SJCRH30 (cell line): ENCODE results near the gene PRPF8. TPM values are rescaled to one million over a fixed set of nuclear protein-coding genes. Genes with fewer than 3 reads are reported as not detected.
A peak's percentile ranks its signal among the peaks of the same experiment; 100 is the strongest.
"Not testable (repeated sequence)": the region's sequence is repeated elsewhere in the genome, so short reads cannot be mapped to it uniquely, and the experiment has no call there.

ENCODE experiments used
- DNase-seq, 2 experiments: peaks; one replicate each; pipeline ENCODE4 v3.0.0-alpha.2; 2015 to 2020
- H3K27ac ChIP-seq: fragments of 250-450 bp; sonication (Bioruptor Pico); 2 replicates; pipeline ENCODE4 v1.5.1; 2020; ENCODE audit warnings: mild to moderate bottlenecking, moderate library complexity
- H3K27me3 ChIP-seq: fragments of 250-450 bp; sonication (Bioruptor Pico); 2 replicates; pipeline ENCODE4 v1.5.1; 2020; ENCODE audit warnings: mild to moderate bottlenecking, moderate library complexity
- H3K36me3 ChIP-seq: fragments of 250-450 bp; sonication (Bioruptor Pico); 2 replicates; pipeline ENCODE4 v1.5.1; 2020; ENCODE audit warnings: mild to moderate bottlenecking, moderate library complexity
- H3K4me1 ChIP-seq: fragments of 250-450 bp; sonication (Bioruptor Pico); 2 replicates; pipeline ENCODE4 v1.5.1; 2020; ENCODE audit warnings: mild to moderate bottlenecking, moderate library complexity
- H3K4me3 ChIP-seq: fragments of 250-450 bp; sonication (Bioruptor Pico); 2 replicates; pipeline ENCODE4 v1.5.1; 2020; ENCODE audit warnings: mild to moderate bottlenecking, moderate library complexity
- H3K9me3 ChIP-seq: fragments of 250-450 bp; sonication (Bioruptor Pico); replicated peaks from 2 replicates; pipeline ENCODE4 v1.5.1; 2020; ENCODE audit warnings: mild to moderate bottlenecking, moderate library complexity
- total RNA-seq: library from RNA; depleted of rRNA; stranded (reverse); fragments of >200 nt; shearing (Covaris generic); gene quantifications from 2 replicates; pipeline ENCODE4 v1.2.3, GENCODE V29; 2014

PRPF8 gene
- total RNA-seq, 1 experiment from 2014 or later = 145 TPM

DNA sequence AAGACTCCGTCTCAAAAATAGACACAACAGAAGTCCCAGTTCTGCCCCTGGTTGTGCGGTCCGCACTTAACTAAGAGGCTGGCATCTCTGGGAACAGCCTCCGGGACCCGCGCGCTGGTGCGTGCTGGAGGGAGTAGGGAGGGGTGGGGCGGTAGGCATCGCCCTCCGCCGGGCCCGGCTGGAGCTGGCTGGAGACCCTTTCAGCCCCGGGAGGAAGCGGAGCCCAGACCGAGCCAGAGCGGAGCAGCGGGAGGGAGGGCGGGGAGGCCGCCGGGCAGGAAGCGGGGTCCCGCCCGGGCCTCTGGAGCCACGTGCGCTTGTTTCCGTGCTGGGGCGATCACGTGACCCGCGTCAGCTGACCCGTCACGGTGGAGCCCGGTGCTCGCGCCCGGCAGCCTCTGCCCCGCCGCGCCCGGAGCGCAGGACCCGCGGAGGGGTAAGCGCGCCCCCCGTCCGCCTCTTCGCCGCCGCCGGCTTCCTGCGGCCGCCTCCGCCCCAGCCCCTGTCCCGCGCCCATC, 39.7 kb upstream of the PRPF8 start, which contains the start of gene WDR81:
Gene WDR81, plus strand, starts transcription at position 354 of the 518 bp plus-strand sequence. CDS start 256 bp downstream, outside the sequence.
- H3K36me3 ChIP-seq = no peaks in the 10 kb centered on the region
- DNase-seq = peak; percentile 79 to 84
- peak within 1 kb of the TSS; percentile 99 for H3K27ac ChIP-seq
- H3K4me1 ChIP-seq = peaks cover 14% of the 10 kb centered on the region
- no peaks in the 10 kb centered on the region for H3K27me3 ChIP-seq
- peak within 1 kb of the TSS; percentile 63 for H3K4me3 ChIP-seq
- no peaks in the 10 kb centered on the region for H3K9me3 ChIP-seq

DNA sequence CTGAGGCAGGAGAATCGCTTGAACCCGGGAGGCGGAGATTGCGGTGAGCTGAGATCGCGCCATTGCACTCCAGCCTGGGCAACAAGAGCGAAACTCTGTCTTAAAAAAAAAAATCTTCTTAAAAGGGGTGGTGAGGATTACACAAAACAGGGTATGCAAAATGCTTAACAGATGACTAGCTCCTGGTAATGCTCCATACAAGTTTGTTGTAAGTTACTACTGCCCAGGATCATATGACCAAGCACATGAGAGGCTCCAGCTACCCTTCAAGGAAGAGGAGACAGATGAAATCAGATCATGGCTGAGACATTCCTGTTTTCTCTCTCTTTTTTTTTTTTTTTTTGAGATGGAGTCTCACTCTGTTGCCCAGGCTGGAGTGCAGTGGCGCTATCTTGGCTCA, 37.4 kb upstream of the PRPF8 start:
- DNase-seq, H3K4me3 ChIP-seq, H3K36me3 ChIP-seq, H3K9me3 ChIP-seq, H3K27me3 ChIP-seq: not testable (repeated sequence)
- Histone ChIP-seq H3K4me1 (peaks cover 14% of the 10 kb centered on the region), H3K27ac (peak overlapping the region; percentile 99)

DNA sequence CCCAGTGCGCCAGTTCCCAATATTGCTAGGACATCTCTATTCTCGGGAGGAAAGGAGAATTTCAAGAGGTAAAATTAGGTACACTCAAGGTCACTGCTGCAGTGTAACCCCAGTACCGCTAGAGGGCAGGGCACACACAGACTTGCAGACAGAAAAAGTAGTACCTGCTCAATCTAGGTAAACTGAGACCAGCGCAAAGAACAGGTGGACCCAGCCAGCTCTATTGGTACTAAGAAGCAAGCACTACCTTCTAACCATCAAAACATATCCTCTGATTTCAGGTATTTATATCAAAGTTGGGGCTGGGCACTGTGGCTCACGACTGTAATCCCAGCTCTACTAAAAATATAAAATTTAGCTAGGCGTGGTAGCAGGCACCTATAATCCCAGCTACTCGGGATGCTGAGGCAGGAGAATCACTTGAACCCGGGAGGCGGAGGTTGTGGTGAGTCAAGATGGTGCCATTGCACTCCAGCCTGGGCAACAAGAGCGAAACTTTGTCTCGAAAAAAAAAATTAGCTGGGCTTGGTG, 36.3 kb upstream of the PRPF8 start:
- peaks cover 14% of the 10 kb centered on the region for H3K4me1 ChIP-seq
- no peaks in the 10 kb centered on the region for H3K36me3 ChIP-seq
- peak in 1 of 2 experiments; percentile 69 for DNase-seq
- no peaks in the 10 kb centered on the region for H3K27me3 ChIP-seq
- peak overlapping the region; percentile 34 for H3K4me3 ChIP-seq
- peak overlapping the region; percentile 19 for H3K27ac ChIP-seq
- H3K9me3 ChIP-seq = no peaks in the 10 kb centered on the region

DNA sequence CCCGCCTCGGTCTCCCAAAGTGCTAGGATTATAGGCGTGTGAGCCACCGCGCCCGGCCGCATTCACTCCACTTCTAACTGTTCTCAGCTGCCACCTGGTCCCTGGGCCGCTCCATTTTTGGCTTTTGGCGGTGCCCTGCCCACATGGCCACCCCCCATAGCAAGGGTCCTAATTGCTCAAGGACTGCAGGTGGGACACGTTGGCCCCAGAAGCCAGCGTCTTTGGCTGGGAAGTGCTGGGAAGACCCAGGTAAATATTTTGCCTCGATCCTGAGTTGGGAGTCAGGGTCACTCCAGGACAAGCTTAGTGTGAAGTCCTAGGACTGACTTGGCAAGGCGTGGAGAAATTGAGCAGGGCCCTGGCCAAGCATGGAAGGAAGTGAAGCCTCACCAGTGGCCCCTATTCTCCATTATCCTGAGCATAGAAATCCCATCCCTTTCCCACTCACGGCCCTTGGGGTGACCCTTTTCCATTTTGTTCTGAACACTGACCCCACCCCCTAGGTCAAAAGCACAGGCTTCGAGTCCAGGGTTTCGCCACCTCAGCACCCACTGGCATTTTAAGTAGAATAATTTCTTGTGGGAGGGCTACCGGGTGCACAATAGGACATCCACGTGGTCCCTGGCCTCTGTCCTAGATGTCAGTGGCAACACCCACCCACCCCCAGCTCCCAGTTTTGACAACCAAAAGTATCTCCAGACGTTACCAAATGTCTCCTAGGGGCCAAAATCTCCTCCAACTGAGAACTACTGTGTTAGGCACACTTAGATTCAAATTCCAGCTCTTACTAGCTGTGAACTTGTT, 33.9 kb upstream of the PRPF8 start:
- no peak for DNase-seq
- H3K36me3 ChIP-seq = no peaks in the 10 kb centered on the region
- H3K4me1 ChIP-seq = peaks cover 13% of the 10 kb centered on the region
- no peak overlapping the region for H3K4me3 ChIP-seq
- H3K9me3 ChIP-seq = no peaks in the 10 kb centered on the region
- no peak overlapping the region for H3K27ac ChIP-seq
- no peaks in the 10 kb centered on the region for H3K27me3 ChIP-seq

DNA sequence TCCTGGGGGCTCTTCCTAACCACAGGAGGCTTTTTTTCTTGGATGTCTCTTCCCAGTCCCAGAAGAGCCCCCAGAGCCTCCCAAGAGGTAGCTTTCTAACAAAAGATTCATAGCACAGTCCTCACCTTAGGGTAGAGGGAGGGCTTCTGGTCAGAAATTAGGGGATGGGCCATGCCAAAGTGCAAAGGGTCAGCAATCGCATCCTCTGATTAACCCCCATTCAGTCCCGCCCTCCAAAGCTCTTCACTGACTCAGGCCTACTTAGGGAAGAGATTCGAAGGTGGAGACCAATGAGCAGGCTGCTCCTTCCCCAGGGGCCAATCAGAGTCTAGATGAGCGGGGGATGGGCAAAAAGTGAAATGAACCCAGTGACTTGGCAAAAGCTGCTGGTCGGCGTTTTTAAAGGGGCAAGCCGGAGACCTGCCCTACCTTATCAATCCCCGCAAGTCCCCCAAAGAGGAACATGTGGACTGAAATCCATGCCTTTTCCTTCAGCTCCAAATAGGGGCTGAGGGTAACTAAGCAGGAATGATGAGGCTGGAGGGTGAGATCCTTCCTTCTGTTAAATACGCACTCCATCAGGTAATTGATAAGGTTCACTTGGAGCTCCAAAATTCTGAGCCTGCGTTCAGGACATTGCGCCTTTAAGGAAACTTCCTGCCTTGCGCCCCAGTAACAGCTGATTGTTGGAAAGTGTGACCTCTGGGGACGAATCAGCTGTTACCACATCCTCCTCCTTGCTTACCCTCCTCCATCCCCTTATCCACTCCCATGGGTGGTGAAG, 32.4 kb upstream of the PRPF8 start:
- H3K9me3 ChIP-seq = no peaks in the 10 kb centered on the region
- H3K27ac ChIP-seq = peak overlapping the region; percentile 99
- H3K4me3 ChIP-seq = peak overlapping the region; percentile 77
- H3K36me3 ChIP-seq = no peaks in the 10 kb centered on the region
- H3K27me3 ChIP-seq = no peaks in the 10 kb centered on the region
- peak; percentile 94 to 97 for DNase-seq
- peaks cover 4% of the 10 kb centered on the region for H3K4me1 ChIP-seq

DNA sequence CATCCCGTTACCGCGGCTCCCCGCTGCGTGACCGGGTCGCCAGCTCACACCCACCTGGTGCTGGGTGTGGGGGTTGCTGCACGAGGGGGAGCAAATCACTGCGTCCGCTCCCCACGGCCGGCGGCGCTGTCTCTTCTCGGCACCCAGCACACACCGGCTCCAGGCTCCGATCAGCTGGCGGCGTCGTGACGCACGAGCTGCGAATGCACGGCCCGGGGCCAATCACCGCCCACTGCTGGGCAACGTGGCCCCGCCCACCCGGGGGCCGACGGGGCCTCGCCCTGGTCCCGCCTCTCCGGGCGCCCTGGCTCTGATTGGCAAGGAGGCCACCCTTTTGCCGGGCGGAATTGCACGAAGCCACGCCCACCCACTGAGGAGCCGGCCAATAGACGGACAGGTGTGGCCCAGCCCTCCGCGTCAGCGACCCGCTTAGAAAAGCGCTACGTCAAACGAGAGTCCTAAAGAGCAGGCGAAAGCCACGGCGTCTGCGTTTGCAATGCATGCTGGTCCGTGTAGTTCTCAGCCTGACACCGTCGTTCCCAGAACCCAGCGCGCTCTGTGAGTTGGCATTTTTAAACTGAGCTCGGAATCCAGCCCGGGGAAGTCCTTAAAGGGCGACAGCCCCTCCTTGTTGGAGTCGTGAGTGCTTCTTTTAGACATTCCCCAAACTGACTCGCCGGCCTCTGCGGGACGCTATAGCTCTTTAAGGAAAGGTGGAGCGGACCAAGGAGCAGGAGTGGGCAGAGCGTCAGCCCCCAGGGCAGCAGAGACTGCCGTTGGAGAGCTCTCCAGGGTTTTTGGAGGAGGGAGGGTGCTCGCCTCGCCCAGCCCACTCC, 31.6 kb upstream of the PRPF8 start:
- peaks cover 4% of the 10 kb centered on the region; the same call in 1 of the 2 replicates for H3K4me1 ChIP-seq
- no peaks in the 10 kb centered on the region for H3K36me3 ChIP-seq
- H3K4me3 ChIP-seq = peak overlapping the region; percentile 77
- H3K27ac ChIP-seq = peak overlapping the region; percentile 99
- H3K27me3 ChIP-seq = no peaks in the 10 kb centered on the region
- no peaks in the 10 kb centered on the region for H3K9me3 ChIP-seq
- DNase-seq = peak; percentile 99

DNA sequence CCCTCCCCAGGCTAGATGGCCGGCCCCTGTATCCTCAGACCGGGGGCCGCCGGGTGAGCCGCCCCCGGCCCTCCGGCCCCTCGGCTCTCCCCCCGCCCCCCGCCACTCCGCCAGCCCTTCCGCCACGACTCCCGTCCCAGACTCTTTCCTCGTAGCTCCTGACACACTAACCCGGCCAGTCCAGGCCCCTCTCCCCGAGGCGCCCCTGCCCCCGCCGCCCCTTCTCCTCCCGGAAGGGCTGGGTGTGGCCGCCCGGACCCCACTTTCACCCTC, 31.1 kb upstream of the PRPF8 start:
- no peak for DNase-seq
- Histone ChIP-seq H3K4me1 (peaks cover 4% of the 10 kb centered on the region; the same call in 1 of the 2 replicates), H3K36me3 (no peaks in the 10 kb centered on the region), H3K4me3 (peak overlapping the region; percentile 74), H3K9me3 (no peaks in the 10 kb centered on the region), H3K27me3 (no peaks in the 10 kb centered on the region), H3K27ac (peak overlapping the region; percentile 82)

DNA sequence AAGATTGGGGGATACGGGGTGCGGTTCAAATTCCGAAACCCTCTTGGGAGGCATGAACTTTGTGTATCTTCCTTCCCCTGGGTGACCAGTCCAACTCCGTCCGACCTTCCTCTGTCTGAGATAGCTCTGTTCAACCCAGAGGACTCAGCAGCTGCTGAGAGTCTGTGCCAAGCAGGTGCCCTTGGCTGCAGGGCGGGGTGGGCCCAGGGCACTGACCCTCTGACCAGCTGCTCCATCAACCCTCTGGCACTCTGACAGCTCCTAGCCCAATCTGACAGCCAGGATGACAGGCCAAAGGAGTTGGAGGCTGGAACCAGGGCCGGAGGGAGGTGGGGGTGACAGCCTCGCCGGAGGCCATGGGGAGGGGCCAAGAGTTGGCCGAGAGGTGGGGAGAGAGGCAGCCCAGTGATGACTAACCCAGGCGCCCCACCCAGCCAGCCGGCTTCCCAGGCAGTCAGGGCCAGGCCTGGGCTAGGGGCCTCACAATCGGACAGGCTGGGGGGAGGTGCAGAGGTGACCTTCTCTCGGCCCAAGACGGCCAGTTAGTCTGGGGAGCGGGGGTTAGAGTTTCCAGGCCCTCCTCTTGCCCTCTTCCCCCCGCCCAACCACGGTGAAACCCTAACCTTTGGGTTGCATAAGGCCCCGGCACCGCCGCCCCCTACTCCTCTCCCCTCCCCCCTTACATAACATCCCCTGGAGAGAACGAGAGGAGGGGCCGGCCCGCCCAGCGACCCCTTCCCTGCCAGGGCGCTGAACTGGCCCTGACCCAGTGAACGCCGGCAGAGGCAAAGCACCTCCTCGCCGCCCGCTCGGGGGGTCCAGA, 30.5 kb upstream of the PRPF8 start:
- Histone ChIP-seq H3K27me3 (no peaks in the 10 kb centered on the region), H3K4me1 (peaks cover 4% of the 10 kb centered on the region; the same call in 1 of the 2 replicates), H3K36me3 (no peaks in the 10 kb centered on the region), H3K4me3 (peak overlapping the region; percentile 74), H3K9me3 (no peaks in the 10 kb centered on the region), H3K27ac (peak overlapping the region; percentile 82)
- DNase-seq = peak; percentile 72 to 80

DNA sequence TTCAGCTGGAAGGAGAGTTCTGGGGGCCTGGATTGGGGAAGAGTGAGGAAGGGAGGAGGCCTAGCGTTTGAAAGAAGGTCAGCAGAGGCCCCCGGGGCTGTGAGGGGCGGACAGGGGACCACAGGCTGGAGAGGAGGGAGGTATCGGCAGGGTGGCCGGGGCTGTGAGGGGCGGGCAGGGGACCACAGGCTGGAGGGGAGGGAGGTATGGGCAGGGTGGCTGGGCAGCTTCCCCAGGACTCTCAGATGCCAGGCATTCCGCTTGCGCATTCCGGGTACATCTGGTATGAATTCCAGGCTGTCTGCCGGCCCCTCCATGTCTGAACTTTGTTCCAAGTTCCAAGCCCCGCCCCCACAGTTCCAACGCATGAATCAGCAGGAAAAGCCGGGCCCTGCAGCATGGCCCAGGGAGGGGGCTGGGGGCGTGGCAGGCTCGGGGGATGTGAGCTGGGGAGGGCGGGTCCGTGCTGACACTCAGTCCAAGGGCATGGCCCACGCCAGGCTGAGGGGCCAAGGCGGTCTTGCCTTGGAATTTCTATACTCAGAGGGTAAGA, 29.8 kb upstream of the PRPF8 start:
- Histone ChIP-seq H3K36me3 (no peaks in the 10 kb centered on the region), H3K4me1 (peaks cover 4% of the 10 kb centered on the region; the same call in 1 of the 2 replicates), H3K9me3 (no peaks in the 10 kb centered on the region), H3K27me3 (no peaks in the 10 kb centered on the region), H3K4me3 (peak overlapping the region; percentile 74), H3K27ac (peak overlapping the region; percentile 82)
- peak; percentile 90 to 96 for DNase-seq

DNA sequence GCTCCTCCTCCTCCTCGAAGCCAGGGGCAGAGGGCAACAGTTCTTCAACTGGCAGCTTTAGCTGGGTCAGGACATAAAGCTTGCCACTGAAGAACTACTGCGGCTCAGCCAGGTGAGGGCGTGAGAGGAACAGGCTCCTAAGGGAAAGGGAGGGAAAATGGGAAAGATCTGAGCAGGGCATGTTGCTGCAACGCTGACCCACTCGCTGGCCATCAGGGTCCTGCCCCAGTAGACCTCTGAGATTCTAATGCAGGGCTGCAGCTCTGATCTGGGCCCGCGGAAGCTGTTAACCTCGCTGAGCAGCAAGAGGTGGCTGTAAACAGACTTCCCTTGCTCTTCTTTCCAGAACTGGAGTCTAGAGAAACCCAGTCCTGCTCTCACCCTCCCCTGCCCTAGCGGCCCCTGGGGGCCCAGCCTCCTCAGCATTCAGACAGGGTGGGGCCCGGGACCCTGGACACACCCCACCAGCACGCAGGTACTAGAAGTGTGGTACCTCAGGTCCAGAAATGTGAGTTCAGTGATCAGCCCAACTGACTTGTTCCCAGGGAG, 29.3 kb upstream of the PRPF8 start:
- Histone ChIP-seq H3K4me1 (peaks cover 4% of the 10 kb centered on the region; the same call in 1 of the 2 replicates), H3K27ac (peak overlapping the region; percentile 82), H3K4me3 (peak overlapping the region; percentile 74), H3K36me3 (no peaks in the 10 kb centered on the region), H3K9me3 (no peaks in the 10 kb centered on the region), H3K27me3 (no peaks in the 10 kb centered on the region)
- peak; percentile 55 to 68 for DNase-seq

DNA sequence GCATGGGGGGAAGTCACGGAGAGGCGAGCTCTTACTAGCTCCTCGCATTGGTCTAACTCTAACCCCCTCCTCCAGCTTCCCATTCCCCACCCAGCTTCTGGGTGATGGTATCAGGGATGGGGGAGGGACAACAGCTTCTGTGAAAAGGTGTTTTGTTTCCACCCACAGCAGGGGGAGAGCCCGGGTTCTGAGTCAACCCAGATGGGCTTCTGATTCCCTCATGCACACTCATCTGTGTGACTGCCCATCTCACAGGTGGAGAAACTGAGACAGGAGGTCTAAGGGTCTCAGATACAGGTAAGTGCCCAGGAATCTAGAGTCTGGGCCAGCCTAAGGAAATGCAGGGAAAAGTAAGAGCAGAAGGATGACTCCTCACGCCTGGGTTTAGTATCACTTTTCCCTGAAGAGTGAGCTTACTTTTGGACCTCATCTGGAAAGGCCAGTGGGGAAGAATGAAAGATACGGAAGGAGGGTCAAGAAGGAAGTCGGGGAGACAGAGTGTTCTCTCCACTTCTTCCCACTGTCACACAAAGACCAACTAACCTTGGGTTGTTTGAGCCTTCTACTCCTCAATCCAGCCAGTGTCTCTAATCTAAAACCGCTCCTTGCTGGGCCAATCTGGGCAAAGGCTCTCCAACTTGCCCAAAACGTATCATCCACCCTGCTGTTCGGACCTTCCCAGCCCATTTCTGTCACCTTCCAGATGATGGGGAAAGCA, 28.7 kb upstream of the PRPF8 start:
- H3K36me3 ChIP-seq = no peaks in the 10 kb centered on the region
- H3K27me3 ChIP-seq = no peaks in the 10 kb centered on the region
- no peak overlapping the region for H3K27ac ChIP-seq
- H3K4me3 ChIP-seq = no peak overlapping the region
- H3K9me3 ChIP-seq = no peaks in the 10 kb centered on the region
- peaks cover 4% of the 10 kb centered on the region; the same call in 1 of the 2 replicates for H3K4me1 ChIP-seq
- DNase-seq = no peak

DNA sequence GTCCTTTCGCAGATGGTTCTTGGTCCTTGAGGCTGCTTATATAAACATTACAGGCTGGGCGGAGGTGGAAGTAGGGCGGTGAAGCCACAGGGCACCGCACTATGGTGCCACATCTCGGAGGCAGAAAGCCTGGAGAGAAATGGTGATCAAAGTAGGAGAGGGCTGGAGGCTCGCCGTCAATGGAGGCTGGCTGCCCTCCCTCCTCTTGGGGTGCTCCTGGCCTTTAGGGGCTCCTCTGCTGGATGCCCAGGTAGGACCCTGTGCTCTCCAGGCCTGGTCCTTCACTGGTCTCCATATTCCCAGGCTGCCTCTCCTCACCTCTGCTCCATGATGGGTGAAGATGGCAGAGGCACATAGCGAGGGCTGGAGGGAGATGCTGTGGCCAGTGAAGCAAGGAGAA, 27.6 kb upstream of the PRPF8 start:
- peaks cover 4% of the 10 kb centered on the region; the same call in 1 of the 2 replicates for H3K4me1 ChIP-seq
- H3K4me3 ChIP-seq = no peak overlapping the region
- no peak overlapping the region for H3K27ac ChIP-seq
- H3K27me3 ChIP-seq = no peaks in the 10 kb centered on the region
- DNase-seq = no peak
- no peaks in the 10 kb centered on the region for H3K36me3 ChIP-seq
- no peaks in the 10 kb centered on the region for H3K9me3 ChIP-seq
